NOMO-1 treated with dmso at 0.1 percent for 144 hours (cell line): ENCODE measurements around the gene CD5L.

ENCODE experiments used
- DNase-seq: peaks from one replicate; lab custom pipeline; 2025; ENCODE audit not compliant: unreplicated experiment; lab: John Stamatoyannopoulos, UW

The CD5L gene

DNA sequence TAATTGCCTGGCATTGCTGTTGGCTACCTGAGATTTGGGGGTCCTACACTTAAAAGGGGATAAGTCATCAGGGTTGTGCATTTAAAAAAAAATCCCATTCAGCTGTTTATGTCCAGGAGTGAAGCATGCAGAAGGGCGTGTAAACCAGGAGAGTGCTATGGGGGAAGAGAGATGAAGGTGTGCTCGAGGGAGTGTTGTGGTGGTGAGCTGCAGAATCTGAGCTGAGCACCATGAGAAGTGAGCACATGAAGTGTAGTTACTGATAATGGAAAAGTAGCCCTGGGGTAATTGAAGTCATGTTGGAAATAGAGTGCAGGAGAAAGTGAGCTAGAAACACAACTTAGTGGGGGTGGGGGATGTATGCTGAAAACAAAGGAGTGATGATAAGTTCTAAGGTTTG is 22.4 kb downstream of the CD5L start:
- DNase-seq, result no peak

DNA sequence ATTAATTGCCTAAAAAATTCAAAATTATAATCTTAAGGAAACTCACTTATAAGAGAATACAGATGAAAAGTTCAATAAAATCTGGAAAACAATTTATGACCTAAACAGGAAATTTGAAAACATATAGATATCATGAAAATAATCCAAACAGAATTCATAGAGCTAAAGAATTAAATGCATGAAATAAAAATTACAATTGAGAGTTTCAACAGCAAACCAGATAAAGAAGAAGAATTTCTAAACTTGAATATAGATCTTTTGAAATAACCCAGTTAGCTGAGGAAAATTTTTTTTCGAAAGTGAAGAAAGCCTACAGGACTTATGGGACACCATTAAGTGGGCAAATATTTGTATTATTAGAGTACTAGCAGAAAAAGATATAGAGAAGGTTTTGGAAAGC is 28.3 kb downstream of the CD5L start:
- DNase-seq, result no peak

DNA sequence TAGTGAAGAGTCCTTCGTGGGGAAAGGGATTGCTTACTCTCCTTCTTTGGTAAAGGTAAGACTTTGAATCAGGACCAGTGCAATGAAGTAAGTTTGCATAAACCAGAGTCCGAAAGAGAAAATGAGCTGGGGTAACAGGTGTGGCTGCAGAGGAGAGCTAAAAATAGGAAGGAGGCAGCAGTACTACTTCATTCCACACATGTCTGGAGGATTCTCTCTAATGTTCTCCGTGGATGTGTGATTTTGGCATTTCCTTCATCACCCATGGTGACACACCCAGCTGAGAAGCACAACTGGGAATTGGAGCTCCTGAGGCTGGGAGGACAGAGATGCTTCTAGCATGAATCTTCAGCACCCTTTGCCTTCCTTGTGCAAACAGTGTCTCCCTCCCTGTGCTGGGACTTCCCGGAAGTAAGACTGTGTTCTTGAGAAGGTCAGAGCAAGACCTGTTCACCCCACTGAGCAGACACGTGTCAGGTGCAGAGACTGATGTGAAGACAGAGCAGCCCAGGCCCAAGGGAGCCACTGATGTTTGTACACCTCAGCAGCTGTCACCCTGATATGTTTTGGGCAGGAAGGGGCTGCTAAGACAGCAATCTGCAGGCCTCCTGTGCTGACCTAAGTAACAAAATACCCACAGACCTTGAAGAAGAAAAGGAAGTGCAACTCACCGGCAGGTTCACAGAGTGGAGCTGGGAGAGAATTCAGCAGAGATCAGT is 35.0 kb downstream of the CD5L start:
- no peak for DNase-seq

DNA sequence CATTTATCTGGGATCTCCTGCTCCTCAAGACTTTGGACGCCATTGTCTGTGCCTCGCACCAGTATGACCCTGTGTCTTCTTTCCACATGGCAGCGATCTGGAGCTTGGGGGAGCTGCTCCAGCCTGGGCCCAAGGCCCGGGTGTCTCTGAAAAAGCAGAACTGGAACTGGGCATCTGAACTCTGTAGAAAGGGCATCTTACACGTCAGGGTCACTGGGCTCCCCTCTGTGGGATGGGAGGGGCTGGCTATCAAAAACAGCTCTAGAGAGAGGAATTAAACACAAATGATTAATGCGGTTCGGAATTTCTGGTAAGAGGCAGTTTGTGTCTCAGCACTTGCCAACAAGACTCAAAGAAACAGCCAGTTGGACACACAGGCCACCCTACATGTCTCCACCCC is 37.8 kb downstream of the CD5L start:
- no peak for DNase-seq

DNA sequence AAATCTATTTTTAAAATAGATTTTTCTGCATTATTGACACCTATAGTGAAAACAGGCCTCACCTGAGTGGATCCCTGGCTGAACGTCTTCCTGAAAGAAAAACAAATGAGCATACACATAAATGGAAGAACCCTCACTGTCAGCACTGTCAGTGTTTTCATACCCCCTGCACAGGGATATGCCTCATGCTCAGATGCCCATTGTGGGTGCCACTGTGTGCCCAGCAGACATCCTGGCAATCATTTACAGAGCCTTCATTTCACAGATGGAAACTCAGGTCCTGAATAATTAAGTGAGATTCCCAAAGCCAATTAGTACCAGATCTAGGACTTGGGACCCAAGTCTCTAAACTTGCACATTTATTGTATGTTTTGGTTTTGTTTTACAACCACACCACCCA is 41.6 kb downstream of the CD5L start:
- no peak for DNase-seq

DNA sequence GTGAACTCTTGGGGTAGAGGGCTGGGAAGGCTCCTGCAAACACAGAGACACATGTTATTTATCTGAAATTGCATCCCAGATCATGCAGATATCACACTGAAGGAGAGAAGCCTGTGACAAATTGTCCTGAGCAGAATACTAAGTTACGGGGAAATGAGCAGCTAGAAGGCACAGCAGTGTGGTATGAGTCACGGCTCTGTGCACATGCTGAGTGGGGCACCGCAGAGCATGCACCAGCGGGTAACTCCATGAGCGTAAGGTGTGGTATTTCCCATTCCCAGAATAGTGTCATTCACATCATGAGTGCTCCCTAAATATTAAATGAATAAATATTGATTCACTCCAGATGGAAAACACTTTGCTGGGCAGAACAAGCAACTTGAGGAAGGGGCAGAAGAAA is 43.4 kb downstream of the CD5L start:
- DNase-seq, result no peak

DNA sequence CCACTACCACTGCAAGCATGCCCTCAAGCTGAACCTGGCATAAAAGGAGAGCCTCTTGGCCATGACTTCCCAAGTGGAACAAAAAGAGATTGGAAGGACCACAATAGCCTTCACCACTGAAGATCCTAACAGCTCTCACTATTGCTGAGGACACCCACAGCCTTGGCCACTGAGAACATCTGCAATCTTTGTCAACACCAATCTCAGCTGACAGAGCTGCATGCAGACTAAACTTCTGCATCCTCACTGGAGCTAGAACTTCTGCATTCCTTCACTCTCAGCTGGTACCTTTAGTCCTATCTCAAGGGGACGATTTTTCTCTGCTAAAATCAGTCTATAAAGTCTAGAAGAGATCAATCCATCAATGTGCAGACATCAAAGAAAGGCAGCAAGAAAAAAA is 56.4 kb downstream of the CD5L start:
- DNase-seq, result no peak

DNA sequence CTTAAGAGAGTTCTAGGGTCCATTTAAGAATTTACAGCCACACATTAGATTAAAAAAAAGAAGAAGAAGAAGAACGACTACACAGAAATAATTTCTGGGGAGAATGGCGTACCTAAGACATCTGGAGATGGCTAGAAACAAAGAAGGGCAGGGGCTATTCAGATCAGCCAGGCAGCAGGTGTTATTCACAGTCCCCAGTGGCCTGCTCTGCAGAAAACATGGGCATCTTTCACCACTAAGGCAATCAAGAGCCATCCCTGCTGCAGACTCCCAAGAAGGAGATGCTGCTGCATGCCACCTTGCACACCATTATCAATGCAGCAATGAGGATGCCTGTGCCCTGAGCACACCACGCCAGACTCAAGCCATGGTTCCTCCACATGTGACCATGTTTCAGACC is 56.8 kb downstream of the CD5L start:
- DNase-seq, result no peak

DNA sequence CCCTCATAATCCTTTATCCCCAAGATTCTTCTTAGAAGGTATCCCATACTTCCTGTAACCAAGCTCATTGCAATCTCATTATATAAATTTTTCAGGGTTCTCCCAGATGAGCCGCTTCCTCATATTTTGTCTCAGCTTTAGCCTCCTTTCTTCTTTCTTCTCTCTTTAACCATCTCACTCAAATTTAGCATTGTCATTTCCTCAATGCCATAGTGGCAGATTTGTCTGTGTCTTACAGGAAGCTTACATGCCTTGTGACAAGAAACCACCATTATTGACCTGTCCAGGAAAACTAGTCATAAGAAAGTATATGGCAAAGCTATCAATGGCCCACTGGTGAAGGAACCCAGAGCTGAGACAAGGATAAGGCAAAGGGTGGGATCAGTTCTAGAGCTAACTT is 58.7 kb downstream of the CD5L start:
- DNase-seq, result peak; percentile 31

DNA sequence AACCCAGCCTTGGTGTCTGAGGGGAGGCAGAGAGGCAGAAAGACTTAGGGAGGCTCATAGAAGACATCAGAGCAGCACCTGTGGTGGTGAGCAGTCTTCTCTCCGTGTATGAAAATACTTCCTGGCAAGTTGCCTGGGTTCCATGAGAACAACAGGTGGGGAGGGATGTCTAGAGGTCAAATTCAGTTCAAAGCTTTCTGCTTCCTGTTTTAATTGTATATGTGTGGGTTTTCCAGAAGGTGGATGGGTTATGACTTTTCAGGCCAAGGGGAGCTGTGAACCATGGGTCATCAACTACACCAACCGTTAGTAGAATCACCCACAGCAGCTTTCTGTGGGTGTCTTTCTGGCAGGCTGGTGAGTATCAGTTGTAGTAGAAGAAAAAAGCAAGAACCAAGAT is 60.6 kb downstream of the CD5L start:
- DNase-seq, result no peak
